ENCODE results near the gene PAPOLA.

PAPOLA gene

DNA sequence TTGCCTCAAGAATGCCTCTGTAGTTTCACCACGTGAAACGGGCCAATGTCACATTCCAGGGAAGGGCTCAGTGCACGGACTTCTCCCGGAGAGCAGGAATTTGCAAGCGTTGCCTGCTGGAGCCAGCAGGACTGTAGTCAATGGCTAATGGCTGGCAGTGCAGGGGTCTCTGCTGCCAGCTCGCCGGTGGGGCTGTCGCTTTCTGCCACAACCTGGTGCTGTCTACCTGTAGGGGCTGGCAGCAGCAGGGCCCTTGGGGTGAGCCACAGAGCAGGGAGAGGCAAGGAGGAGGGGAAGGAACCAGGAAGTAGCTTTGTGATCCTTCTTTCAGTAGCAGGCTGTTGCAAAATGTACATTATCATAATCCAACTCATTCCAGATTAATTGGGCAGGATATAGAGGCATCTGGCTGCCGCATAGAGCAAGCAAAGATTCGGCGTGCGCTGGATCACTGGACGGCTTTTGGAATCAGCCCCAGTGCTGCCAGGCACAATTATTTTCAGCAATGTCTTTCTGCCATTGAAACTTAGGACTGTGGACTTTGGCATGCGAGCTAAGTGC lies 114.1 kb downstream of the PAPOLA start:
- Mint-ChIP-seq H3K4me1 (ENCODE audit: low read depth in 2 of 2) (no peaks in the 10 kb centered on the region), H3K9me3 (no peaks in the 10 kb centered on the region), H3K27ac (no peak overlapping the region), H3K27me3 (peaks cover 67 to 75% of the 10 kb centered on the region in 2 donors), H3K4me3 (no peak overlapping the region), H3K36me3 (ENCODE audit: insufficient read depth) (peaks cover 3% of the 10 kb centered on the region)
- ATAC-seq (replicated peaks) (no peak), DNase-seq (no peak)

All from effector memory CD8-positive, alpha-beta T cell (primary cell).